Measurements from ENCODE around the gene AGO1. TPM values are rescaled to one million over a fixed set of nuclear protein-coding genes. Genes with fewer than 3 reads are reported as not detected.

The AGO1 gene
- total RNA-seq, 3 donors from 2014 or later: 22.3 to 26.1 (median 23.4) TPM

- TF ChIP-seq POLR2A (IDR thresholded peaks at IDR 0.05) (no peak), CTCF (IDR thresholded peaks at IDR 0.05) (no peak), POLR2AphosphoS5 (IDR thresholded peaks at IDR 0.05) (no peak)
- H3K27ac ChIP-seq: no peak overlapping the region
- no peaks in the 10 kb centered on the region for H3K4me1 ChIP-seq
- peaks cover 8% of the 10 kb centered on the region for H3K36me3 ChIP-seq
- intact Hi-C loops (cut with DNase I; ENCODE audit: low total_unique reads): no loop called here
- no peaks in the 10 kb centered on the region for H3K27me3 ChIP-seq
- H3K9me3 ChIP-seq: no peaks in the 10 kb centered on the region
- no peak overlapping the region for H3K4me3 ChIP-seq
- DNase-seq (ENCODE audit: low spot score in 2 of 2): no peak
These were observed 44.2 kb upstream of the AGO1 start for GRCh38 chr1:35838693-35839245.

GRCh38 chr1:35844826-35845225, 38.2 kb upstream of the AGO1 start:
- no peak for DNase-seq (ENCODE audit: low spot score in 2 of 2)
- TF ChIP-seq POLR2AphosphoS5 (IDR thresholded peaks at IDR 0.05) (no peak), CTCF (IDR thresholded peaks at IDR 0.05) (no peak), POLR2A (IDR thresholded peaks at IDR 0.05) (no peak)
- Histone ChIP-seq H3K36me3 (peaks cover 3% of the 10 kb centered on the region), H3K27ac (no peak overlapping the region), H3K27me3 (no peaks in the 10 kb centered on the region), H3K4me3 (no peak overlapping the region), H3K9me3 (no peaks in the 10 kb centered on the region), H3K4me1 (peaks cover 0 to 4% of the 10 kb centered on the region in 2 donors)
- intact Hi-C loops (cut with DNase I; ENCODE audit: low total_unique reads): no loop called here

GRCh38 chr1:35845766-35846165, 37.2 kb upstream of the AGO1 start:
- Histone ChIP-seq H3K4me3 (no peak overlapping the region), H3K27ac (no peak overlapping the region), H3K4me1 (peaks cover 0 to 4% of the 10 kb centered on the region in 2 donors), H3K36me3 (peaks cover 3% of the 10 kb centered on the region), H3K9me3 (no peaks in the 10 kb centered on the region), H3K27me3 (no peaks in the 10 kb centered on the region)
- TF ChIP-seq POLR2A (IDR thresholded peaks at IDR 0.05) (no peak), CTCF (IDR thresholded peaks at IDR 0.05) (no peak), POLR2AphosphoS5 (IDR thresholded peaks at IDR 0.05) (no peak)
- intact Hi-C loops (cut with DNase I; ENCODE audit: low total_unique reads): no loop called here
- peak in 1 of 2 donors; percentile 30 for DNase-seq (ENCODE audit: low spot score in 2 of 2)

- Histone ChIP-seq H3K9me3 (no peaks in the 10 kb centered on the region), H3K36me3 (peaks cover 3% of the 10 kb centered on the region), H3K27me3 (no peaks in the 10 kb centered on the region), H3K27ac (no peak overlapping the region), H3K4me1 (peaks cover 0 to 4% of the 10 kb centered on the region in 2 donors), H3K4me3 (no peak overlapping the region)
- DNase-seq (ENCODE audit: low spot score in 2 of 2): no peak
- intact Hi-C loops (cut with DNase I; ENCODE audit: low total_unique reads): no loop called here
- TF ChIP-seq POLR2A (IDR thresholded peaks at IDR 0.05) (no peak), POLR2AphosphoS5 (IDR thresholded peaks at IDR 0.05) (no peak), CTCF (IDR thresholded peaks at IDR 0.05) (no peak)
These were observed 35.0 kb upstream of the AGO1 start for GRCh38 chr1:35847935-35848565.

- no peak for DNase-seq (ENCODE audit: low spot score in 2 of 2)
- Histone ChIP-seq H3K4me3 (no peak overlapping the region), H3K9me3 (no peaks in the 10 kb centered on the region), H3K27me3 (no peaks in the 10 kb centered on the region), H3K27ac (no peak overlapping the region), H3K36me3 (no peaks in the 10 kb centered on the region), H3K4me1 (peaks cover 0 to 4% of the 10 kb centered on the region in 2 donors)
- intact Hi-C loops (cut with DNase I; ENCODE audit: low total_unique reads): no loop called here
- TF ChIP-seq POLR2AphosphoS5 (IDR thresholded peaks at IDR 0.05) (no peak), CTCF (IDR thresholded peaks at IDR 0.05) (no peak), POLR2A (IDR thresholded peaks at IDR 0.05) (no peak)
These were observed 33.0 kb upstream of the AGO1 start for GRCh38 chr1:35850051-35850450.
